Mesenchymal stem cell (in vitro differentiated cells and primary cell): ENCODE results near the gene GTPBP10.

ENCODE experiments used
- DNase-seq: peaks from one replicate; pipeline ENCODE4 v3.0.0-alpha.2; 2013
- H2AFZ ChIP-seq: one replicate; pipeline ENCODE4 v1.6.1; 2013; ENCODE audit warnings: low read depth, mild to moderate bottlenecking, control low read depth, inconsistent platforms, low read length, moderate library complexity
- H2AK5ac ChIP-seq: 2 replicates; pipeline ENCODE4 v1.6.1; 2013; ENCODE audit warnings: low read length, moderate library complexity, mild to moderate bottlenecking, inconsistent platforms; ENCODE audit not compliant: severe bottlenecking
- H2BK120ac ChIP-seq: one replicate; pipeline ENCODE4 v1.6.1; 2013; ENCODE audit warnings: low read depth, mild to moderate bottlenecking, inconsistent platforms, low read length, moderate library complexity
- H2BK12ac ChIP-seq, 2 experiments: one replicate each; pipeline ENCODE4 v1.6.1; 2013; ENCODE audit warnings: inconsistent platforms in 2 of 2, low read length in 2 of 2, mild to moderate bottlenecking in 2 of 2, moderate library complexity in 2 of 2, control low read depth in 1 of 2
- H2BK15ac ChIP-seq: one replicate; pipeline ENCODE4 v1.6.1; 2013; ENCODE audit warnings: mild to moderate bottlenecking, low read depth, inconsistent platforms; ENCODE audit not compliant: poor library complexity, severe bottlenecking
- H2BK5ac ChIP-seq: 2 replicates; pipeline ENCODE4 v1.6.1; 2013; ENCODE audit warnings: low read depth, mild to moderate bottlenecking, low read length, control low read depth, inconsistent platforms; ENCODE audit not compliant: poor library complexity, severe bottlenecking
- H3K14ac ChIP-seq, 2 experiments: one replicate each; pipeline ENCODE4 v1.6.1; 2013; ENCODE audit warnings: inconsistent platforms in 2 of 2, low read length in 2 of 2, control low read depth in 1 of 2, mild to moderate bottlenecking in 1 of 2, moderate library complexity in 1 of 2
- H3K18ac ChIP-seq, 2 experiments: one replicate each; pipeline ENCODE4 v1.6.1; 2013; ENCODE audit warnings: inconsistent platforms in 2 of 2, low read length in 2 of 2, control low read depth in 1 of 2, low read depth in 1 of 2, mild to moderate bottlenecking in 1 of 2
- H3K23ac ChIP-seq, 2 experiments: one replicate each; pipeline ENCODE4 v1.6.1; 2013; ENCODE audit warnings: inconsistent platforms in 2 of 2, low read length in 2 of 2, mild to moderate bottlenecking in 2 of 2, moderate library complexity in 2 of 2, control low read depth in 1 of 2
- H3K27ac ChIP-seq: 2 replicates; pipeline ENCODE4 v1.5.1; 2013; ENCODE audit warnings: mild to moderate bottlenecking, moderate library complexity, low read length, control low read depth, inconsistent platforms; ENCODE audit not compliant: poor library complexity, severe bottlenecking
- H3K27me3 ChIP-seq, 2 experiments: 2 replicates each; pipeline versions ENCODE4 v1.6.1 to v1.7.0; 2013; ENCODE audit warnings: low read length in 2 of 2, mild to moderate bottlenecking in 2 of 2, moderate library complexity in 2 of 2, control low read depth in 1 of 2, inconsistent platforms in 1 of 2; ENCODE audit not compliant: control insufficient read depth in 1 of 2, insufficient read depth in 1 of 2
- H3K36me3 ChIP-seq, 2 experiments: 2 replicates each; pipeline versions ENCODE4 v1.6.1 to v1.7.0; 2013; ENCODE audit warnings: low read length in 2 of 2, control low read depth in 1 of 2, inconsistent platforms in 1 of 2, low read depth in 1 of 2, mild to moderate bottlenecking in 1 of 2; ENCODE audit not compliant: insufficient read depth in 2 of 2, control insufficient read depth in 1 of 2
- H3K4ac ChIP-seq, 2 experiments: one replicate each; pipeline ENCODE4 v1.6.1; 2013; ENCODE audit warnings: inconsistent platforms in 2 of 2, low read length in 2 of 2, mild to moderate bottlenecking in 2 of 2, moderate library complexity in 2 of 2, control low read depth in 1 of 2, low read depth in 1 of 2
- H3K4me1 ChIP-seq: 2 replicates; pipeline ENCODE4 v1.6.1; 2013; ENCODE audit warnings: low read depth, low read length, control low read depth; ENCODE audit not compliant: control insufficient read depth, insufficient read depth
- H3K4me2 ChIP-seq: 2 replicates; pipeline ENCODE4 v1.6.1; 2013; ENCODE audit warnings: low read length, mild to moderate bottlenecking, inconsistent platforms; ENCODE audit not compliant: poor library complexity, severe bottlenecking
- H3K4me3 ChIP-seq, 2 experiments: 2 replicates each; pipeline versions ENCODE4 v1.5.1 to v1.7.0; 2013; ENCODE audit warnings: low read length in 2 of 2, mild to moderate bottlenecking in 2 of 2, control low read depth in 1 of 2, low read depth in 1 of 2; ENCODE audit not compliant: insufficient read depth in 1 of 2
- H3K79me1 ChIP-seq: replicated peaks from 2 replicates; pipeline ENCODE4 v1.6.1; 2013; ENCODE audit warnings: mild to moderate bottlenecking, control low read depth, low read length, inconsistent platforms; ENCODE audit not compliant: poor library complexity, severe bottlenecking
- H3K9ac ChIP-seq: 2 replicates; pipeline ENCODE4 v1.7.0; 2013; ENCODE audit warnings: mild to moderate bottlenecking, low read length, moderate library complexity
- H3K9me3 ChIP-seq: 2 replicates; pipeline ENCODE4 v1.7.0; 2013; ENCODE audit warnings: mild to moderate bottlenecking, low read length; ENCODE audit not compliant: control insufficient read depth
- H4K8ac ChIP-seq: one replicate; pipeline ENCODE4 v1.6.1; 2013; ENCODE audit warnings: inconsistent platforms, mild to moderate bottlenecking, low read length, moderate library complexity
- H4K91ac ChIP-seq: one replicate; pipeline ENCODE4 v1.6.1; 2013; ENCODE audit warnings: mild to moderate bottlenecking, low read length, inconsistent platforms
- WGBS: methylation state at CpG from one replicate; pipeline ENCODE4 v1.1.7; 2013; ENCODE audit warnings: mixed read lengths; 5-methylcytosine and 5-hydroxymethylcytosine counted together

GTPBP10 gene

GRCh38 chr7:90424720-90425119 is 78.2 kb downstream of the GTPBP10 start:
- H3K9ac ChIP-seq, result no peak overlapping the region
- H2BK5ac ChIP-seq, result no peak overlapping the region
- H3K36me3 ChIP-seq, result no peaks in the 10 kb centered on the region
- no peaks in the 10 kb centered on the region for H3K9me3 ChIP-seq
- no peak overlapping the region for H2BK12ac ChIP-seq
- no peak overlapping the region for H3K18ac ChIP-seq
- H3K4ac ChIP-seq, result no peak overlapping the region
- no peaks in the 10 kb centered on the region for H3K27me3 ChIP-seq
- H2BK120ac ChIP-seq, result no peak overlapping the region
- 90% methylated on average over 3 of the region's 3 CpGs for WGBS
- H3K14ac ChIP-seq, result no peak overlapping the region
- no peak overlapping the region for H4K8ac ChIP-seq
- H2AFZ ChIP-seq, result no peak overlapping the region
- peaks cover 1% of the 10 kb centered on the region for H3K79me1 ChIP-seq
- H3K23ac ChIP-seq, result no peak overlapping the region
- H3K4me2 ChIP-seq, result no peak overlapping the region
- H2BK15ac ChIP-seq, result no peak overlapping the region
- no peak overlapping the region for H2AK5ac ChIP-seq
- H4K91ac ChIP-seq, result no peak overlapping the region
- H3K27ac ChIP-seq, result no peak overlapping the region
- no peak for DNase-seq
- no peaks in the 10 kb centered on the region for H3K4me1 ChIP-seq
- no peak overlapping the region for H3K4me3 ChIP-seq

- Histone ChIP-seq H3K36me3 (no peaks in the 10 kb centered on the region), H2BK12ac (no peak overlapping the region), H3K23ac (no peak overlapping the region), H3K27ac (no peak overlapping the region), H2BK5ac (no peak overlapping the region), H4K91ac (no peak overlapping the region), H2AFZ (no peak overlapping the region), H3K4me2 (no peak overlapping the region), H4K8ac (no peak overlapping the region), H2AK5ac (no peak overlapping the region), H3K14ac (no peak overlapping the region), H2BK15ac (no peak overlapping the region), H3K9me3 (no peaks in the 10 kb centered on the region), H3K18ac (no peak overlapping the region), H2BK120ac (no peak overlapping the region), H3K9ac (no peak overlapping the region), H3K4ac (no peak overlapping the region), H3K27me3 (no peaks in the 10 kb centered on the region), H3K79me1 (no peaks in the 10 kb centered on the region), H3K4me1 (no peaks in the 10 kb centered on the region), H3K4me3 (no peak overlapping the region)
- DNase-seq, result no peak
- WGBS, result no CpG with 5 or more reads among the region's 2 CpGs
These were observed 78.9 kb downstream of the GTPBP10 start for GRCh38 chr7:90425376-90425775.

GRCh38 chr7:90430614-90431460 is 84.3 kb downstream of the GTPBP10 start:
- DNase-seq, result no peak
- H3K4me2 ChIP-seq, result no peak overlapping the region

GRCh38 chr7:90432752-90433151 is 86.2 kb downstream of the GTPBP10 start:
- Histone ChIP-seq H3K27ac (no peak overlapping the region), H2BK5ac (no peak overlapping the region), H3K4me3 (no peak overlapping the region), H2BK12ac (no peak overlapping the region), H4K8ac (no peak overlapping the region), H2BK15ac (no peak overlapping the region), H3K36me3 (no peaks in the 10 kb centered on the region), H3K23ac (no peak overlapping the region), H2AFZ (no peak overlapping the region), H2BK120ac (no peak overlapping the region), H3K79me1 (no peaks in the 10 kb centered on the region), H3K18ac (no peak overlapping the region), H3K27me3 (no peaks in the 10 kb centered on the region), H3K14ac (no peak overlapping the region), H3K9me3 (peaks cover 20% of the 10 kb centered on the region), H3K9ac (no peak overlapping the region), H3K4me2 (no peak overlapping the region), H3K4ac (no peak overlapping the region), H4K91ac (no peak overlapping the region), H2AK5ac (no peak overlapping the region), H3K4me1 (no peaks in the 10 kb centered on the region)
- 68% methylated on average over 10 of the region's 10 CpGs for WGBS
- no peak for DNase-seq

More at GRCh38 chr7:90430614-90431460, 84.3 kb downstream of the GTPBP10 start:
- no peaks in the 10 kb centered on the region for H3K4me1 ChIP-seq
- H3K14ac ChIP-seq, result no peak overlapping the region
- no peaks in the 10 kb centered on the region for H3K27me3 ChIP-seq
- H2BK15ac ChIP-seq, result no peak overlapping the region
- H3K9me3 ChIP-seq, result peaks cover 6% of the 10 kb centered on the region
- H2BK12ac ChIP-seq, result no peak overlapping the region
- H3K23ac ChIP-seq, result no peak overlapping the region
- H3K27ac ChIP-seq, result no peak overlapping the region
- 91% methylated on average over 6 of the region's 6 CpGs for WGBS
- H2BK5ac ChIP-seq, result no peak overlapping the region
- no peak overlapping the region for H2AK5ac ChIP-seq
- no peak overlapping the region for H4K8ac ChIP-seq
- H2AFZ ChIP-seq, result no peak overlapping the region
- H3K36me3 ChIP-seq, result no peaks in the 10 kb centered on the region
- H3K9ac ChIP-seq, result no peak overlapping the region
- no peaks in the 10 kb centered on the region for H3K79me1 ChIP-seq
- no peak overlapping the region for H3K18ac ChIP-seq
- no peak overlapping the region for H4K91ac ChIP-seq
- H3K4me3 ChIP-seq, result no peak overlapping the region
- no peak overlapping the region for H2BK120ac ChIP-seq
- no peak overlapping the region for H3K4ac ChIP-seq
